HG03558 (cell line): ENCODE results near the gene CDH4.

Source experiments
- ATAC-seq: cut with Tn5 transposase; IDR thresholded peaks from one replicate; pipeline ENCODE4 v1.9.1; 2021; ENCODE audit warnings: moderate number of reproducible peaks; ENCODE audit not compliant: unreplicated experiment; ENCODE audit errors: extremely low read depth

The CDH4 gene

GRCh38 chr20:61373956-61374545 lies 122.0 kb downstream of the CDH4 start:
- no peak for ATAC-seq

- no peak for ATAC-seq
Observed at GRCh38 chr20:61376541-61377240, 124.6 kb downstream of the CDH4 start.

- ATAC-seq = no peak
Observed at GRCh38 chr20:61378694-61379355, 126.8 kb downstream of the CDH4 start.

GRCh38 chr20:61379898-61380544 lies 128.0 kb downstream of the CDH4 start:
- ATAC-seq = no peak

- no peak for ATAC-seq
Observed at GRCh38 chr20:61380545-61380915, 128.5 kb downstream of the CDH4 start.

GRCh38 chr20:61382194-61382593 lies 130.1 kb downstream of the CDH4 start:
- no peak for ATAC-seq

GRCh38 chr20:61385296-61385695 lies 133.2 kb downstream of the CDH4 start:
- ATAC-seq = no peak

GRCh38 chr20:61385731-61386130 lies 133.7 kb downstream of the CDH4 start:
- no peak for ATAC-seq

- ATAC-seq = no peak
Observed at GRCh38 chr20:61387204-61387953, 135.3 kb downstream of the CDH4 start.

- ATAC-seq = no peak
Observed at GRCh38 chr20:61387954-61388348, 135.9 kb downstream of the CDH4 start.

GRCh38 chr20:61389077-61389476 lies 137.0 kb downstream of the CDH4 start:
- ATAC-seq = no peak

GRCh38 chr20:61391185-61391584 lies 139.1 kb downstream of the CDH4 start:
- ATAC-seq = no peak

GRCh38 chr20:61391812-61392520 lies 139.9 kb downstream of the CDH4 start:
- ATAC-seq = no peak

- no peak for ATAC-seq
Observed at GRCh38 chr20:61394088-61394799, 142.2 kb downstream of the CDH4 start.

- ATAC-seq = no peak
Observed at GRCh38 chr20:61396262-61396848, 144.3 kb downstream of the CDH4 start.

GRCh38 chr20:61397146-61397545 lies 145.1 kb downstream of the CDH4 start:
- ATAC-seq = no peak

- no peak for ATAC-seq
Observed at GRCh38 chr20:61397790-61398189, 145.7 kb downstream of the CDH4 start.

GRCh38 chr20:61399433-61399832 lies 147.4 kb downstream of the CDH4 start:
- no peak for ATAC-seq

GRCh38 chr20:61400499-61400898 lies 148.4 kb downstream of the CDH4 start:
- no peak for ATAC-seq
